Cardiac muscle cell (in vitro differentiated cells and primary cell): ENCODE results near the gene LONRF2. TPM values are rescaled to one million over a fixed set of nuclear protein-coding genes. Genes with fewer than 3 reads are reported as not detected.

Source experiments
- DNase-seq, 2 donors: peaks; one replicate each; pipeline versions ENCODE4 v3.0.0 to v3.0.0-alpha.2; 2010 to 2017; ENCODE audit warnings: low read depth in 1 of 2, low spot score in 1 of 2
- H3K27ac ChIP-seq: fragments of 200-600 bp; sonication (generic); 2 replicates; pipeline ENCODE4 v1.5.1; 2016
- H3K27me3 ChIP-seq: fragments of 200-600 bp; sonication (generic); 2 replicates; pipeline ENCODE4 v1.6.0; 2016; ENCODE audit warnings: control low read depth
- H3K36me3 ChIP-seq: fragments of 200-600 bp; sonication (generic); 2 replicates; pipeline ENCODE4 v1.5.1; 2016; ENCODE audit warnings: control low read depth
- H3K4me1 ChIP-seq: fragments of 200-600 bp; sonication (generic); 2 replicates; pipeline ENCODE4 v1.8.1; 2017; ENCODE audit warnings: low read depth, mild to moderate bottlenecking, mixed run types
- H3K4me3 ChIP-seq: fragments of 200-600 bp; sonication (generic); 2 replicates; pipeline ENCODE4 v1.5.1; 2016; ENCODE audit warnings: mild to moderate bottlenecking
- H3K9me3 ChIP-seq: fragments of 200-600 bp; sonication (generic); 2 replicates; pipeline ENCODE4 v1.5.1; 2017; ENCODE audit warnings: low read depth, mild to moderate bottlenecking, control low read depth
- polyA plus RNA-seq: library from polyadenylated mRNA; unstranded; fragments of >200 nt; fragmentation: Nextera tagmentation; extraction: Ambion mirVana; gene quantifications from 2 replicates; pipeline ENCODE4 v1.2.1, GENCODE V29; 2016
- total RNA-seq: library from RNA; depleted of rRNA; stranded (reverse); fragments of >200 nt; gene quantifications from 2 replicates; pipeline ENCODE4 v1.2.3, GENCODE V29; 2016
- TF ChIP-seq, protein P1 (sequence below): IDR thresholded peaks from 2 replicates; pipeline ENCODE4 v1.5.1; 2012; ENCODE audit warnings: low read depth, mild to moderate bottlenecking, low read length

Gene LONRF2
- total and polyA plus RNA-seq, 2 experiments from 2014 or later: 0.83 to 1.3 TPM

DNA sequence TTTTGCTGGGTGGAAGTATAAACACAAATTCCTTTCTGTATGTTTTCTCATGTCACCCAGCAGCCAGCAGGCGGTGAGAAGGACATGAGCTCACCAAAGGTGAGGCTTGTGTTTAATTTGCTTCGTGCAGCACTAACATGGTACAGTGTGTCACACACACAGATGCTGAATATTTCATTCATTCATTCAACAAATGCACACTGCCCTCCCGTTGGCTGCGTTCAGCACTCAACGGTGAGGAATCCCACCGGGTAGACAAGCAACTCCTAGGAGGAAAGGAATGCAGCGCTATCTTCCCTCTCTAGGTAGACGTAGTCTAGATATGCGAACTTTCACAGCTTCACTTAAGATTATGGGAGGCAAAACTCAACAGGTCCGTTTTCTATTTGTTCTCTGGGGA lies 85.1 kb downstream of the LONRF2 start:
- H3K27ac ChIP-seq: no peak overlapping the region
- H3K9me3 ChIP-seq: no peaks in the 10 kb centered on the region
- TF ChIP-seq, protein P1, sequence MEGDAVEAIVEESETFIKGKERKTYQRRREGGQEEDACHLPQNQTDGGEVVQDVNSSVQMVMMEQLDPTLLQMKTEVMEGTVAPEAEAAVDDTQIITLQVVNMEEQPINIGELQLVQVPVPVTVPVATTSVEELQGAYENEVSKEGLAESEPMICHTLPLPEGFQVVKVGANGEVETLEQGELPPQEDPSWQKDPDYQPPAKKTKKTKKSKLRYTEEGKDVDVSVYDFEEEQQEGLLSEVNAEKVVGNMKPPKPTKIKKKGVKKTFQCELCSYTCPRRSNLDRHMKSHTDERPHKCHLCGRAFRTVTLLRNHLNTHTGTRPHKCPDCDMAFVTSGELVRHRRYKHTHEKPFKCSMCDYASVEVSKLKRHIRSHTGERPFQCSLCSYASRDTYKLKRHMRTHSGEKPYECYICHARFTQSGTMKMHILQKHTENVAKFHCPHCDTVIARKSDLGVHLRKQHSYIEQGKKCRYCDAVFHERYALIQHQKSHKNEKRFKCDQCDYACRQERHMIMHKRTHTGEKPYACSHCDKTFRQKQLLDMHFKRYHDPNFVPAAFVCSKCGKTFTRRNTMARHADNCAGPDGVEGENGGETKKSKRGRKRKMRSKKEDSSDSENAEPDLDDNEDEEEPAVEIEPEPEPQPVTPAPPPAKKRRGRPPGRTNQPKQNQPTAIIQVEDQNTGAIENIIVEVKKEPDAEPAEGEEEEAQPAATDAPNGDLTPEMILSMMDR: no peak
- no peak overlapping the region for H3K4me3 ChIP-seq
- H3K36me3 ChIP-seq: no peaks in the 10 kb centered on the region
- H3K27me3 ChIP-seq: no peaks in the 10 kb centered on the region
- peaks cover 17% of the 10 kb centered on the region for H3K4me1 ChIP-seq
- DNase-seq: peak in 1 of 2 donors; percentile 55

DNA sequence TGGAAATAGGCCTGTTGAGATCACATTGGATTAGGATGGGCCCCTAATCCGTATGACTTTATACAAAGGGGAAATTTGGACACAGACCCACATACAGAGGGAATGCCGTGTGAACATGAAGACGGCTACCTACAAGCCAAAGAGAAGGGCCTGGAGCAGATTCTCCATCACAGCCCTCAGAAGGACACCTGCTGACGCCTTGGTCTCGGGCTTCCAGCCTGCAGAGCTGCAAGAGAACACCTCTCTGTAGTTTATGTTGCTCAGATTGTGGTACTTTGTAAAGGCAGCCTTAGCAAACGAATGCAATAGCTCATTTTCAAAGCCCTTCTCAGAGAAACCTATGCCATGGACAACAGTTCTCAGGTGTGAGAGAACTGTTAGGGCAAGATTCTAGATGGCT lies 86.1 kb downstream of the LONRF2 start:
- Histone ChIP-seq H3K9me3 (no peaks in the 10 kb centered on the region), H3K4me1 (peaks cover 17% of the 10 kb centered on the region), H3K27me3 (no peaks in the 10 kb centered on the region), H3K27ac (no peak overlapping the region), H3K4me3 (no peak overlapping the region), H3K36me3 (no peaks in the 10 kb centered on the region)
- TF ChIP-seq, protein P1: no peak
- DNase-seq: no peak

GRCh38 chr2:100235581-100235980 lies 86.7 kb downstream of the LONRF2 start:
- Histone ChIP-seq H3K27ac (no peak overlapping the region), H3K9me3 (no peaks in the 10 kb centered on the region), H3K36me3 (no peaks in the 10 kb centered on the region), H3K4me3 (no peak overlapping the region), H3K27me3 (no peaks in the 10 kb centered on the region), H3K4me1 (peaks cover 17% of the 10 kb centered on the region)
- TF ChIP-seq, protein P1: no peak
- no peak for DNase-seq

GRCh38 chr2:100235098-100235497 lies 87.2 kb downstream of the LONRF2 start:
- Histone ChIP-seq H3K36me3 (no peaks in the 10 kb centered on the region), H3K4me3 (no peak overlapping the region), H3K27ac (no peak overlapping the region), H3K27me3 (no peaks in the 10 kb centered on the region), H3K9me3 (no peaks in the 10 kb centered on the region), H3K4me1 (peaks cover 17% of the 10 kb centered on the region)
- DNase-seq: no peak
- TF ChIP-seq, protein P1: no peak

DNA sequence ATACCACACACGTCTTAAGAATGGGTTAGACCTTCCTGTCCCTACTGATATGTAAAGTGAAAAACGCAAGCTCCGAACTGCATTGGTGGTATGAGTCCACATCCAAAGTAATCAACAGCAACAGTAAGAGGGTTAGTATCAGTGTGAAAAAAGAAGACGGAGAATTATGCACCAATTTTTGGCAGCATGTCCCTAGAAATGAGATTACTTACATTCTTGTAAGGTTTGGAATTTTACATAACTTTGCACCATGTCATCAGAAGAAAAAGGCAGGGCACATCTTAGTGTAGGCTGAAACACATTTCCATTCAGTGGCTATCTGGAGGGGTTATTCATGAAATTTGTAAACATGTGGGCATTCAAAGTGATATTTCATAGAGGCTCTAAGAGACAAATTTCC lies 88.2 kb downstream of the LONRF2 start:
- DNase-seq: peak in 1 of 2 donors; percentile 13
- Histone ChIP-seq H3K4me3 (no peak overlapping the region), H3K4me1 (peaks cover 10% of the 10 kb centered on the region), H3K27ac (no peak overlapping the region), H3K36me3 (no peaks in the 10 kb centered on the region), H3K9me3 (no peaks in the 10 kb centered on the region), H3K27me3 (no peaks in the 10 kb centered on the region)
- TF ChIP-seq, protein P1: no peak

- H3K27me3 ChIP-seq: no peaks in the 10 kb centered on the region
- TF ChIP-seq, protein P1: no peak
- H3K36me3 ChIP-seq: no peaks in the 10 kb centered on the region
- no peak for DNase-seq
- H3K4me1 ChIP-seq: peaks cover 8% of the 10 kb centered on the region
- no peak overlapping the region for H3K27ac ChIP-seq
- no peaks in the 10 kb centered on the region for H3K9me3 ChIP-seq
- no peak overlapping the region for H3K4me3 ChIP-seq
Observed at GRCh38 chr2:100233061-100233460, 89.2 kb downstream of the LONRF2 start.
